NB4 (cell line): ENCODE measurements around the gene NRIP1.

Source experiments
- DNase-seq: peaks from one replicate; pipeline ENCODE4 v3.0.0; 2010; ENCODE audit warnings: low read depth
- H3K4me3 ChIP-seq: one replicate; pipeline ENCODE4 v1.5.1; 2011; ENCODE audit warnings: mild to moderate bottlenecking, low read depth, low read length, moderate library complexity
- CTCF ChIP-seq: IDR thresholded peaks from one replicate; pipeline ENCODE4 v1.5.1; 2012; ENCODE audit warnings: low read depth, low read length
- MAX ChIP-seq: IDR thresholded peaks from 2 replicates; pipeline ENCODE4 v1.6.1; 2011; ENCODE audit warnings: low read depth, low read length
- MYC ChIP-seq: IDR thresholded peaks from 2 replicates; pipeline ENCODE4 v1.6.1; 2011; ENCODE audit warnings: low read depth, low read length
- POLR2A ChIP-seq: IDR thresholded peaks from 2 replicates; pipeline ENCODE4 v1.6.1; 2011; ENCODE audit warnings: mild to moderate bottlenecking; ENCODE audit not compliant: insufficient read length; ENCODE audit errors: extremely low read depth

The NRIP1 gene

GRCh38 chr21:14991957-14992356 lies 72.8 kb downstream of the NRIP1 start:
- no peak overlapping the region for H3K4me3 ChIP-seq
- no peak for TF ChIP-seq POLR2A
- no peak for TF ChIP-seq CTCF
- no peak for TF ChIP-seq MAX
- no peak for TF ChIP-seq MYC
- no peak for DNase-seq

GRCh38 chr21:14989359-14989758 lies 75.4 kb downstream of the NRIP1 start:
- no peak overlapping the region for H3K4me3 ChIP-seq
- no peak for DNase-seq
- TF ChIP-seq MYC = no peak
- TF ChIP-seq CTCF = no peak
- TF ChIP-seq MAX = no peak
- TF ChIP-seq POLR2A = no peak

- DNase-seq = no peak
- no peak overlapping the region for H3K4me3 ChIP-seq
- no peak for TF ChIP-seq MYC
- no peak for TF ChIP-seq POLR2A
- TF ChIP-seq CTCF = no peak
- TF ChIP-seq MAX = no peak
Observed at GRCh38 chr21:14988760-14989159, 76.0 kb downstream of the NRIP1 start.

- TF ChIP-seq POLR2A (no peak), MAX (no peak), MYC (no peak), CTCF (no peak)
- no peak overlapping the region for H3K4me3 ChIP-seq
- DNase-seq = no peak
Observed at GRCh38 chr21:14987370-14988170, 77.2 kb downstream of the NRIP1 start.

- no peak overlapping the region for H3K4me3 ChIP-seq
- no peak for DNase-seq
- TF ChIP-seq CTCF = no peak
- no peak for TF ChIP-seq MAX
- TF ChIP-seq POLR2A = no peak
- no peak for TF ChIP-seq MYC
Observed at GRCh38 chr21:14985306-14985705, 79.5 kb downstream of the NRIP1 start.
